ENCODE data around the gene IHH. TPM values are rescaled to one million over a fixed set of nuclear protein-coding genes. Genes with fewer than 3 reads are reported as not detected.

Gene IHH
- total RNA-seq, 4 donors from 2014 or later = 0.38 TPM; not detected in 3

DNA sequence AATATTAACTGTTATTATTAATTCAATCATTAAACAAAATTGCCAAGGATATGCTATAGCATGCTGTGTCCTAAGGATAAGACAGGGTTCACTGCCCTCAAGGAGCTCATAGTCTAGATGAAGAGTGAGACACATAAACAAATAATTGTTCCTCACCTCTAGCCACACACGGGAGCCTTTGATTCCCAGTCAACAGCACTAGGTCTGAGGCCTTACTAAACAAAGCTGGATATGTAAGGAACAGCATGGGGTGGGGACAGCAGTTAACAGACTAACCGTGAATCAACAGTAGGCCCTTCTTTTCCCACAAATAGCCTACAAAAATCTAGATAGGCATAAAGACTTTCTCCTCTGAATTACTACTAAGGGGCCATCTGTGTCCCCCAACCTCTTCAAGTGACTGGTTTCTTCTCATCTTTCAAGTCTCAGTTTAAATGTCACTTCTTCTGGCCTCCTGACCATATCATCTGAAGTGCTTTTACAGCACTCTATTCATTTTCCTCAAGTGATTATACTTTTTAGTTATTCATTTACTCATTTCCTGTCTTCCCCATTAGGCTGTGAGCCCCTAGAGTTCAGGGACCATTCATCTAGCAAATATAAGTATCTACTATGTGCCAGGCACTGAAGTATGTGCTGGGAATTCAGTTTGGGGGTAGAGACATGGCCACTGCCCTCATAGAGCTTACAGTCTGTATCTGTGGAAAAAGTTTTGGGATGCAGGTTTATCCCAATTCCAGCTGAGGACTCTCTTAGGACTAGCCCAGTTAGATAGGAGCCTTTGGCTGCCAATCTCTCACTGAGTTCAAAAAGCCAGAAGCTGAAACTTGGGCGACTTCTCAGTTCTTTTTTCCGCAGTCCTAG, 29.9 kb upstream of the IHH start:
- TF ChIP-seq POLR2A (IDR thresholded peaks at IDR 0.05) (no peak), CTCF (IDR thresholded peaks at IDR 0.05) (no peak)
- no peak for DNase-seq
- H3K36me3 ChIP-seq = no peaks in the 10 kb centered on the region
- WGBS, 2 donors = 76 to 79% methylated on average over 4 of the region's 4 CpGs
- no peaks in the 10 kb centered on the region for H3K9me3 ChIP-seq
- no peaks in the 10 kb centered on the region for H3K4me1 ChIP-seq
- H3K27ac ChIP-seq = no peak overlapping the region
- H3K27me3 ChIP-seq = no peaks in the 10 kb centered on the region
- intact Hi-C loops (cut with DNase I) = no loop called here
- H3K4me3 ChIP-seq = no peak overlapping the region

- no peak overlapping the region for H3K4me3 ChIP-seq
- WGBS, 2 donors = 95% methylated on average over 4 of the region's 4 CpGs
- no peak for DNase-seq
- no peaks in the 10 kb centered on the region for H3K9me3 ChIP-seq
- no peak overlapping the region for H3K27ac ChIP-seq
- H3K36me3 ChIP-seq = no peaks in the 10 kb centered on the region
- no peaks in the 10 kb centered on the region for H3K27me3 ChIP-seq
- intact Hi-C loops (cut with DNase I) = no loop called here
- TF ChIP-seq POLR2A (IDR thresholded peaks at IDR 0.05) (no peak), CTCF (IDR thresholded peaks at IDR 0.05) (no peak)
- no peaks in the 10 kb centered on the region for H3K4me1 ChIP-seq
Measured at GRCh38 chr2:219089330-219089729, 28.6 kb upstream of the IHH start.

- TF ChIP-seq CTCF (IDR thresholded peaks at IDR 0.05) = no peak
- TF ChIP-seq POLR2A (IDR thresholded peaks at IDR 0.05) = no peak
- Histone ChIP-seq H3K27me3 (no peaks in the 10 kb centered on the region), H3K4me1 (no peaks in the 10 kb centered on the region), H3K36me3 (no peaks in the 10 kb centered on the region), H3K4me3 (no peak overlapping the region), H3K27ac (no peak overlapping the region), H3K9me3 (no peaks in the 10 kb centered on the region)
- DNase-seq = no peak
- WGBS, 2 donors = 73 to 81% methylated on average over 1 of the region's 1 CpG
- intact Hi-C loops (cut with DNase I) = no loop called here
Measured at GRCh38 chr2:219087848-219088247, 27.1 kb upstream of the IHH start.

- intact Hi-C loops (cut with DNase I) = no loop called here
- WGBS, 2 donors = 77 to 90% methylated on average over 5 of the region's 5 CpGs
Measured at GRCh38 chr2:219087361-219087760, 26.6 kb upstream of the IHH start.

More at GRCh38 chr2:219087361-219087760, 26.6 kb upstream of the IHH start:
- DNase-seq = no peak
- no peak overlapping the region for H3K4me3 ChIP-seq
- TF ChIP-seq CTCF (IDR thresholded peaks at IDR 0.05) (no peak), POLR2A (IDR thresholded peaks at IDR 0.05) (no peak)
- H3K27ac ChIP-seq = no peak overlapping the region
- no peaks in the 10 kb centered on the region for H3K36me3 ChIP-seq
- H3K4me1 ChIP-seq = no peaks in the 10 kb centered on the region
- H3K9me3 ChIP-seq = no peaks in the 10 kb centered on the region
- no peaks in the 10 kb centered on the region for H3K27me3 ChIP-seq

All from esophagus squamous epithelium (tissue), 5 donors.